CD4-positive, CD25-positive, alpha-beta regulatory T cell (primary cell): Measurements from ENCODE around the gene VSIR. TPM values are rescaled to one million over a fixed set of nuclear protein-coding genes. Genes with fewer than 3 reads are reported as not detected.

ENCODE experiments used
- ATAC-seq, 2 donors: fragments of 150-1000 bp; cut with Tn5 transposase; one replicate each; pipeline ENCODE4 v1.10.0; 2021; ENCODE audit warnings: low read depth in 2 of 2, moderate number of reproducible peaks in 2 of 2, moderate library complexity in 1 of 2
- DNase-seq, 3 donors: peaks; one replicate each; pipeline versions ENCODE4 v3.0.0 to v3.0.0-alpha.2; 2012 to 2022; ENCODE audit warnings: mixed read lengths in 1 of 3
- H3K27ac ChIP-seq: one replicate; pipeline ENCODE4 v1.7.0; 2013; ENCODE audit warnings: mild to moderate bottlenecking, low read length; ENCODE audit not compliant: insufficient read depth, poor library complexity, severe bottlenecking
- H3K27me3 ChIP-seq: one replicate; pipeline ENCODE4 v1.7.0; 2013; ENCODE audit warnings: low read length; ENCODE audit not compliant: control insufficient read depth, insufficient read depth
- H3K36me3 ChIP-seq: one replicate; pipeline ENCODE4 v1.7.0; 2013; ENCODE audit warnings: mild to moderate bottlenecking, low read length, moderate library complexity; ENCODE audit not compliant: control insufficient read depth, insufficient read depth
- H3K4me1 ChIP-seq: 2 replicates; pipeline ENCODE4 v1.7.0; 2013; ENCODE audit warnings: mild to moderate bottlenecking, low read length; ENCODE audit not compliant: insufficient read depth, control insufficient read depth, poor library complexity, severe bottlenecking
- H3K4me3 ChIP-seq: one replicate; pipeline ENCODE4 v1.7.0; 2013; ENCODE audit warnings: low read depth, mild to moderate bottlenecking, low read length, moderate library complexity
- H3K9me3 ChIP-seq, 2 experiments: 1 replicate in 1 of 2; 2 replicates in 1 of 2; pipeline ENCODE4 v1.7.0; 2013; ENCODE audit warnings: low read length in 2 of 2, mild to moderate bottlenecking in 1 of 2, moderate library complexity in 1 of 2; ENCODE audit not compliant: control insufficient read depth in 2 of 2
- H3K27ac Mint-ChIP-seq, 3 donors: one replicate each; pipeline ENCODE4 v1.8.0; 2020 to 2022; ENCODE audit warnings: mild to moderate bottlenecking in 3 of 3, mixed read lengths in 3 of 3, moderate library complexity in 2 of 3
- H3K27me3 Mint-ChIP-seq: one replicate; pipeline ENCODE4 v1.8.0; 2022; ENCODE audit warnings: mild to moderate bottlenecking, mixed read lengths
- H3K36me3 Mint-ChIP-seq: one replicate; pipeline ENCODE4 v1.8.0; 2020; ENCODE audit warnings: mixed read lengths
- H3K4me1 Mint-ChIP-seq, 4 donors: one replicate each; pipeline ENCODE4 v1.8.0; 2020 to 2022; ENCODE audit warnings: mixed read lengths in 4 of 4, mild to moderate bottlenecking in 1 of 4
- H3K4me3 Mint-ChIP-seq, 4 donors: one replicate each; pipeline ENCODE4 v1.8.0; 2020 to 2022; ENCODE audit warnings: mild to moderate bottlenecking in 4 of 4, mixed read lengths in 4 of 4, moderate library complexity in 3 of 4
- H3K9me3 Mint-ChIP-seq, 7 donors: one replicate each; pipeline ENCODE4 v1.8.0; 2020 to 2022; ENCODE audit warnings: mixed read lengths in 7 of 7, mild to moderate bottlenecking in 3 of 7, moderate library complexity in 2 of 7
- polyA plus RNA-seq, 4 donors: library from polyadenylated mRNA; unstranded; fragments of 300-500 nt; fragmentation: Illumina TruSeq; gene quantifications; one replicate each; pipeline ENCODE4 v1.2.3, GENCODE V29; 2021
- total RNA-seq: library from RNA; stranded (reverse); gene quantifications from one replicate; pipeline ENCODE4 v1.2.3, GENCODE V29; 2022

VSIR gene
- total and polyA plus RNA-seq, 5 donors from 2014 or later: 167 to 339 (median 258) TPM

- H3K27me3 Mint-ChIP-seq: no peaks in the 10 kb centered on the region
- DNase-seq: no peak
- H3K27me3 ChIP-seq: no peaks in the 10 kb centered on the region
- no peak overlapping the region for H3K27ac ChIP-seq
- peak overlapping the region; percentile 84 to 98 (median 98) for H3K27ac Mint-ChIP-seq
- ATAC-seq: no peak
- H3K4me1 ChIP-seq: peaks cover 95% of the 10 kb centered on the region
- H3K4me3 ChIP-seq: no peak overlapping the region
- peaks cover 24 to 100% (median 67%) of the 10 kb centered on the region in 4 donors for H3K4me1 Mint-ChIP-seq
- no peaks in the 10 kb centered on the region for H3K9me3 Mint-ChIP-seq
- no peaks in the 10 kb centered on the region for H3K36me3 Mint-ChIP-seq
- no peaks in the 10 kb centered on the region for H3K36me3 ChIP-seq
- H3K4me3 Mint-ChIP-seq: peak overlapping the region in 3 of 4 donors; percentile 16 to 71 (median 54)
- no peaks in the 10 kb centered on the region for H3K9me3 ChIP-seq
Observed at GRCh38 chr10:71739358-71739900, 33.9 kb downstream of the VSIR start.

DNA sequence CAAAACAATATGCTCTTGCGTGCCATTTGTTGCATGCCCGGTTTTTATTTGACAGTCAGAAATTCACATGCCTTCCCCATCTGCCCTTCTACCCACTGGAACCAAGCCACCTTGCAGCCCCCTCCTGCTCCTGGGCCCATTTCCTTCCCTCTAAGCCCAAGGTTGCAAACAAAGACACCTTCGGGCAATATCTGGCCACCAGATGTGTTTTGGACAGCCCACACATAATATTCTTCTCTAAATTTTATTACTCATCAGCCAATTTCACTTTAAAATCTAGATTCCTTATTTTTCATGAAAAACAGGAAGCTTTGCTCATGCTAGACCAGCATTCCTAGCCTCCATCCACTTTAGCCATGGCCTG is 35.5 kb downstream of the VSIR start:
- Mint-ChIP-seq H3K9me3 (no peaks in the 10 kb centered on the region), H3K27ac (peak overlapping the region; percentile 93 to 99 (median 97)), H3K4me1 (peaks cover 26 to 100% (median 68%) of the 10 kb centered on the region in 4 donors), H3K27me3 (no peaks in the 10 kb centered on the region), H3K4me3 (peak overlapping the region in 3 of 4 donors; percentile 3 to 84 (median 82)), H3K36me3 (no peaks in the 10 kb centered on the region)
- Histone ChIP-seq H3K27ac (peak overlapping the region; percentile 83), H3K4me3 (no peak overlapping the region), H3K36me3 (no peaks in the 10 kb centered on the region), H3K4me1 (peaks cover 95% of the 10 kb centered on the region), H3K27me3 (no peaks in the 10 kb centered on the region), H3K9me3 (no peaks in the 10 kb centered on the region)
- ATAC-seq (no peak), DNase-seq (no peak)

DNA sequence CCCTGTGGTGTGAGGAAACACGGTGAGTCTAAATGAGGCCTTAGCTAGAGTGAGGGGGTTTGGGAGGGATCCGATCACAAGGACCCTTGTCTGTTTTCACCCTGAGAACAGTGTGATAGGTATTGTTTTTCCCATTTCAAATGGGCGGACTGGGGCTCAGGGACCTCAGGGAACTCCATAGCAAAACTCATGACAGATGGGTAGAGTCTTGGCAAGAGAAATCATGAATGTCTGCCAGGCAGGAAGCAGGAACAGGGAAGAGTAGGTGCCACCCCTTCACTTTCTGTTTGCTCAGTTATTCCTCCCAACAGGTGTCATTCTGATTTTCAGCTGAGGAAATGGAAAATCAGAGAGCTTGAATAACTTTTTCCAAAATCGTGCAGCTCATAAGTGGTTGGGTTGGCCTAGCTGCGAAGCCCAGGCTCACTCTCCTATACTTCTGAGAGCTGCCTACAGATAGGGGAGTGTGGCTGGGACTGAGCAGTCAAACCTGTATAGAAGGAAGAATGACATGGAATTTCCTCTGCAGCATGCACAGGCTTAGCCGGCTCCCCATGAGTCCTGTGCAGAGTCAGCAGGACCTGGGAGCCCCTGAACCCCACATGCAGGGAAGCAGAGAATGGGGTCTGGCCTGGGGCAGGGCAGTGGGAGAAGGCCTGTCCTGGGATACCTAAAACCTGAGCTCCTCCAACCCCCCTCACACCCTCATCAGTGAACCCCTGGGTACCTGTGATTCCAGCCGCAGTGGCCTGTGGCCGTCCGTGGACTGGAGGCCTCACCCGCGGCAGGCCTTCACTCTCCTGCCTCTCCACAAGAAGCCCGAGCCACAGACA is 36.1 kb downstream of the VSIR start:
- ATAC-seq: no peak
- H3K9me3 ChIP-seq: no peaks in the 10 kb centered on the region
- no peaks in the 10 kb centered on the region for H3K27me3 Mint-ChIP-seq
- peak overlapping the region; percentile 83 for H3K27ac ChIP-seq
- DNase-seq: no peak
- peak overlapping the region; percentile 61 to 86 (median 76) for H3K4me3 Mint-ChIP-seq
- H3K4me1 ChIP-seq: peaks cover 95% of the 10 kb centered on the region
- peaks cover 30 to 100% (median 68%) of the 10 kb centered on the region in 4 donors for H3K4me1 Mint-ChIP-seq
- H3K36me3 ChIP-seq: no peaks in the 10 kb centered on the region
- peak overlapping the region; percentile 93 to 99 (median 97) for H3K27ac Mint-ChIP-seq
- H3K27me3 ChIP-seq: no peaks in the 10 kb centered on the region
- H3K4me3 ChIP-seq: peak overlapping the region; percentile 7
- no peaks in the 10 kb centered on the region for H3K36me3 Mint-ChIP-seq
- no peaks in the 10 kb centered on the region for H3K9me3 Mint-ChIP-seq

DNA sequence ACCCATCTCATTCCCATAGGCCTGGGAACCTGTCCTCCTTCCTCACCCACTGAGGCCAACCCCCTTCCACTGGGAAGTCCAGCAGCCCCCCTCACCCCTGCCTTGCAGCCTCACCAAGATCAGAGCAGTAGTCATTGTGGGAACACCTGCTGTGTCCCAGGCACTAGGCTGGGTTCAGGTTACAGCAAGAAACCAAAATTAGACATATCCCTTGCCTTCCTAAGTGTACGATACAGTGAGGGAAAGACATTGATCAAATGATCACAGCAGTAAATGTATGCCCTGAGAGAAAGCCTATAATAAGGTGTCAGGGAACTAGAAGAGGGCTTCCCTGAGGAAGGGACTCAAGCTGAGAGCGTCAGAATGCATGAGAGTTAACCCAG is 36.8 kb downstream of the VSIR start:
- Histone ChIP-seq H3K9me3 (no peaks in the 10 kb centered on the region), H3K36me3 (no peaks in the 10 kb centered on the region), H3K27me3 (no peaks in the 10 kb centered on the region), H3K27ac (peak overlapping the region; percentile 83), H3K4me3 (peak overlapping the region; percentile 7), H3K4me1 (peaks cover 95% of the 10 kb centered on the region)
- ATAC-seq (peak; percentile 3 to 9), DNase-seq (no peak)
- no peaks in the 10 kb centered on the region for H3K9me3 Mint-ChIP-seq
- H3K4me3 Mint-ChIP-seq: peak overlapping the region; percentile 61 to 86 (median 76)
- H3K4me1 Mint-ChIP-seq: peaks cover 30 to 100% (median 68%) of the 10 kb centered on the region in 4 donors
- H3K27me3 Mint-ChIP-seq: no peaks in the 10 kb centered on the region
- no peaks in the 10 kb centered on the region for H3K36me3 Mint-ChIP-seq
- H3K27ac Mint-ChIP-seq: peak overlapping the region; percentile 92 to 99 (median 97)

- Histone ChIP-seq H3K9me3 (no peaks in the 10 kb centered on the region), H3K27ac (peak overlapping the region; percentile 83), H3K4me3 (no peak overlapping the region), H3K36me3 (no peaks in the 10 kb centered on the region), H3K27me3 (no peaks in the 10 kb centered on the region), H3K4me1 (peaks cover 95% of the 10 kb centered on the region)
- Mint-ChIP-seq H3K4me3 (peak overlapping the region; percentile 61 to 86 (median 76)), H3K27ac (peak overlapping the region; percentile 92 to 99 (median 97)), H3K36me3 (no peaks in the 10 kb centered on the region), H3K4me1 (peaks cover 24 to 100% (median 66%) of the 10 kb centered on the region in 4 donors), H3K9me3 (no peaks in the 10 kb centered on the region), H3K27me3 (no peaks in the 10 kb centered on the region)
- DNase-seq (peak; percentile 32 to 94 (median 79)), ATAC-seq (peak; percentile 86 to 92)
Observed at GRCh38 chr10:71735709-71736569, 37.4 kb downstream of the VSIR start.

GRCh38 chr10:71734797-71735196 is 38.5 kb downstream of the VSIR start:
- Mint-ChIP-seq H3K27ac (peak overlapping the region; percentile 92 to 99 (median 97)), H3K4me1 (peaks cover 16 to 100% (median 55%) of the 10 kb centered on the region in 4 donors), H3K4me3 (peak overlapping the region; percentile 15 to 82 (median 52)), H3K9me3 (no peaks in the 10 kb centered on the region), H3K27me3 (no peaks in the 10 kb centered on the region), H3K36me3 (no peaks in the 10 kb centered on the region)
- Histone ChIP-seq H3K4me1 (peaks cover 95% of the 10 kb centered on the region), H3K27me3 (no peaks in the 10 kb centered on the region), H3K27ac (peak overlapping the region; percentile 83), H3K36me3 (no peaks in the 10 kb centered on the region), H3K4me3 (no peak overlapping the region), H3K9me3 (no peaks in the 10 kb centered on the region)
- DNase-seq (no peak), ATAC-seq (no peak)

DNA sequence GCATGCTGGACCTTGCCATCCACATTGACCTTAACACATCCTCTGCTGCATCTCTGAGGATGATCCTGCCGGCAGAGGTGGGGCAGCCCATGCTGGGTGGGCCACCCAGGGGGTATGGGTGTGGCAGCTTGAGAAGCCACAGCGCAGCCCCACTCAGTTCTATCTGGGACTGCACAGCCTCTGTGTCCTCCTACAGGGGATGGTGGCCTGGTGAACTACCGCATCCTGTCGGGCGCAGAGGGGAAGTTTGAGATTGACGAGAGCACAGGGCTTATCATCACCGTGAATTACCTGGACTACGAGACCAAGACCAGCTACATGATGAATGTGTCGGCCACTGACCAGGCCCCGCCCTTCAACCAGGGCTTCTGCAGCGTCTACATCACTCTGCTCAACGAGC is 41.5 kb downstream of the VSIR start:
- peak in 1 of 3 donors; percentile 52 for DNase-seq
- peak overlapping the region in 2 of 3 donors; percentile 52 to 86 for H3K27ac Mint-ChIP-seq
- no peaks in the 10 kb centered on the region for H3K36me3 Mint-ChIP-seq
- H3K9me3 Mint-ChIP-seq: no peaks in the 10 kb centered on the region
- Histone ChIP-seq H3K27ac (no peak overlapping the region), H3K9me3 (no peaks in the 10 kb centered on the region), H3K27me3 (no peaks in the 10 kb centered on the region), H3K4me1 (peaks cover 99% of the 10 kb centered on the region), H3K4me3 (no peak overlapping the region), H3K36me3 (no peaks in the 10 kb centered on the region)
- H3K4me1 Mint-ChIP-seq: peaks cover 11 to 99% (median 55%) of the 10 kb centered on the region in 4 donors
- no peaks in the 10 kb centered on the region for H3K27me3 Mint-ChIP-seq
- no peak for ATAC-seq
- peak overlapping the region in 2 of 4 donors; percentile 35 to 69 for H3K4me3 Mint-ChIP-seq
